ENCODE data around the gene C17orf75.

DNA sequence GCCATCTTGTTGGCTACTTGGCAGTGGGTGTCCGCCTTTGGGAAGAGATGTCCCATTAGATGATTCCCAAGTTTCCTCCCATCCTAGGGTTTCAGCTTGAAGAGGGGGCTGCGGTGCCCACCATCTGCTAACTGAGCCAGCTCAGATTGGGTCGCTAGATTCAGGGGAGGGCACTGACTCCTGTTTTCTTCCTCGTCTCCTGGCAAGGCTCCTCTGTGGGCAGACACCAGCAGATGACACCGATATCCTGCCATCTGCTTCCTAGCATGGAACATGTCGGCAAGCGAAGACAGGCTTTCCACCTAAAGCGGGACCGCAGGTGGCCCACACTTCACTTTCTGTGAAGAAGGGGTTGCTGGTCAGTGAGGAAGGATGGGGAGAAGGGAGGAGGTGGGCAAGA is 27.3 kb downstream of the C17orf75 start:
- TF ChIP-seq POLR2A (IDR thresholded peaks at IDR 0.05; ENCODE audit: low read depth, low read length) (no peak), POLR2AphosphoS5 (IDR thresholded peaks at IDR 0.05; ENCODE audit: low read depth, low read length) (no peak)

Data from GM12891 (cell line).